BJ (cell line): ENCODE measurements around the gene SHROOM1. TPM values are rescaled to one million over a fixed set of nuclear protein-coding genes. Genes with fewer than 3 reads are reported as not detected.

Experiments used
- CTCF ChIA-PET: fragments of 350-600 bp; formaldehyde crosslinking; extraction: SDS; loops from one replicate; lab custom pipeline; 2021; ENCODE audit warnings: antibody characterized with exemption, inconsistent platforms; lab: Yijun Ruan, JAX
- POLR2A ChIA-PET: fragments of 300-600 bp; sonication (Branson Sonifier 250); formaldehyde crosslinking; extraction: SDS; loops from one replicate; lab custom pipeline; 2021; ENCODE audit warnings: antibody characterized with exemption; lab: Charles Lee
- DNase-seq: peaks from one replicate; pipeline ENCODE4 v3.0.0-alpha.2; 2011; ENCODE audit warnings: low read depth
- H3K27me3 ChIP-seq: 2 replicates; pipeline ENCODE4 v1.6.0; 2011; ENCODE audit warnings: low read length; ENCODE audit not compliant: control insufficient read depth, insufficient read depth
- H3K36me3 ChIP-seq: 2 replicates; pipeline ENCODE4 v1.5.1; 2011; ENCODE audit warnings: low read length; ENCODE audit not compliant: control insufficient read depth, insufficient read depth
- H3K4me3 ChIP-seq: 2 replicates; pipeline ENCODE4 v1.5.1; 2011; ENCODE audit warnings: low read depth, mild to moderate bottlenecking, control low read depth, low read length
- polyA plus RNA-seq: library from polyadenylated mRNA; depleted of rRNA; stranded (reverse); fragments of >200 nt; gene quantifications from 2 replicates; pipeline ENCODE4 v1.2.3, GENCODE V29; 2011; rRNA removed
- small RNA-seq: library from RNA; depleted of rRNA; stranded (forward); fragments of <200 nt; gene quantifications from one replicate; pipeline ENCODE3, GENCODE V24; 2012; ENCODE audit warnings: low replicate concordance, low read depth; ENCODE audit not compliant: insufficient read length
- TF ChIP-seq, protein P1 (sequence below): IDR thresholded peaks from 2 replicates; pipeline ENCODE4 v1.5.1; 2011; ENCODE audit warnings: low read depth, mild to moderate bottlenecking, control low read depth, inconsistent platforms, low read length, moderate library complexity; ENCODE audit not compliant: insufficient read depth

Gene SHROOM1
- polyA plus RNA-seq, 1 experiment = 8.5 TPM

- POLR2A ChIA-PET = no interaction called here
- Histone ChIP-seq H3K27me3 (no peaks in the 10 kb centered on the region), H3K4me3 (no peak overlapping the region), H3K36me3 (no peaks in the 10 kb centered on the region)
- CTCF ChIA-PET = interaction anchor here (0.6 to 1.3 kb wide), 4 partner anchors 19 to 384 kb away, joined by 3 to 5 read pairs (median 4); no protein-coding TSS in a partner anchor
- DNase-seq = no peak
- TF ChIP-seq, protein P1, sequence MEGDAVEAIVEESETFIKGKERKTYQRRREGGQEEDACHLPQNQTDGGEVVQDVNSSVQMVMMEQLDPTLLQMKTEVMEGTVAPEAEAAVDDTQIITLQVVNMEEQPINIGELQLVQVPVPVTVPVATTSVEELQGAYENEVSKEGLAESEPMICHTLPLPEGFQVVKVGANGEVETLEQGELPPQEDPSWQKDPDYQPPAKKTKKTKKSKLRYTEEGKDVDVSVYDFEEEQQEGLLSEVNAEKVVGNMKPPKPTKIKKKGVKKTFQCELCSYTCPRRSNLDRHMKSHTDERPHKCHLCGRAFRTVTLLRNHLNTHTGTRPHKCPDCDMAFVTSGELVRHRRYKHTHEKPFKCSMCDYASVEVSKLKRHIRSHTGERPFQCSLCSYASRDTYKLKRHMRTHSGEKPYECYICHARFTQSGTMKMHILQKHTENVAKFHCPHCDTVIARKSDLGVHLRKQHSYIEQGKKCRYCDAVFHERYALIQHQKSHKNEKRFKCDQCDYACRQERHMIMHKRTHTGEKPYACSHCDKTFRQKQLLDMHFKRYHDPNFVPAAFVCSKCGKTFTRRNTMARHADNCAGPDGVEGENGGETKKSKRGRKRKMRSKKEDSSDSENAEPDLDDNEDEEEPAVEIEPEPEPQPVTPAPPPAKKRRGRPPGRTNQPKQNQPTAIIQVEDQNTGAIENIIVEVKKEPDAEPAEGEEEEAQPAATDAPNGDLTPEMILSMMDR = no peak
Measured at GRCh38 chr5:132772291-132773070, 58.0 kb downstream of the SHROOM1 start.

Small RNAs within 50 kb of the gene (small RNA-seq; reads per million reads assigned to genes)
- not detected for gene RNA5SP192

Other genes with a start within 250 kb of the SHROOM1 start
- gene IL13, start 172.5 kb downstream of the SHROOM1 start, polyA plus RNA-seq = not detected in 2 replicates
- not detected in 2 replicates for gene IL4, start 156.7 kb downstream of the SHROOM1 start, polyA plus RNA-seq
- 2.9 and 6.1 TPM in 2 replicates for gene KIF3A, start 93.1 kb downstream of the SHROOM1 start, polyA plus RNA-seq
- 0.15 TPM in 1 of 2 replicates, not detected in the other for gene CCNI2, start 83.2 kb downstream of the SHROOM1 start, polyA plus RNA-seq
- gene SEPTIN8, start 53.4 kb downstream of the SHROOM1 start, polyA plus RNA-seq = 53.2 and 67.8 TPM in 2 replicates
- gene SOWAHA, start 17.3 kb downstream of the SHROOM1 start, polyA plus RNA-seq = 0.02 TPM in 1 of 2 replicates, not detected in the other
- 0.15 and 0.20 TPM in 2 replicates for gene GDF9, start 35.8 kb upstream of the SHROOM1 start, polyA plus RNA-seq
- gene UQCRQ, start 36.0 kb upstream of the SHROOM1 start, polyA plus RNA-seq = 289 and 292 TPM in 2 replicates
- gene LEAP2, start 43.0 kb upstream of the SHROOM1 start, polyA plus RNA-seq = 0.31 and 0.70 TPM in 2 replicates
- gene AFF4, start 133.0 kb upstream of the SHROOM1 start, polyA plus RNA-seq = 42.5 and 44.2 TPM in 2 replicates
- 21.1 TPM in 2 replicates for gene ZCCHC10, start 195.9 kb upstream of the SHROOM1 start, polyA plus RNA-seq
- gene HSPA4, start 221.4 kb upstream of the SHROOM1 start, polyA plus RNA-seq = 16.8 and 37.5 TPM in 2 replicates